ENCODE results near the gene RBMXL3.

RBMXL3 gene

DNA sequence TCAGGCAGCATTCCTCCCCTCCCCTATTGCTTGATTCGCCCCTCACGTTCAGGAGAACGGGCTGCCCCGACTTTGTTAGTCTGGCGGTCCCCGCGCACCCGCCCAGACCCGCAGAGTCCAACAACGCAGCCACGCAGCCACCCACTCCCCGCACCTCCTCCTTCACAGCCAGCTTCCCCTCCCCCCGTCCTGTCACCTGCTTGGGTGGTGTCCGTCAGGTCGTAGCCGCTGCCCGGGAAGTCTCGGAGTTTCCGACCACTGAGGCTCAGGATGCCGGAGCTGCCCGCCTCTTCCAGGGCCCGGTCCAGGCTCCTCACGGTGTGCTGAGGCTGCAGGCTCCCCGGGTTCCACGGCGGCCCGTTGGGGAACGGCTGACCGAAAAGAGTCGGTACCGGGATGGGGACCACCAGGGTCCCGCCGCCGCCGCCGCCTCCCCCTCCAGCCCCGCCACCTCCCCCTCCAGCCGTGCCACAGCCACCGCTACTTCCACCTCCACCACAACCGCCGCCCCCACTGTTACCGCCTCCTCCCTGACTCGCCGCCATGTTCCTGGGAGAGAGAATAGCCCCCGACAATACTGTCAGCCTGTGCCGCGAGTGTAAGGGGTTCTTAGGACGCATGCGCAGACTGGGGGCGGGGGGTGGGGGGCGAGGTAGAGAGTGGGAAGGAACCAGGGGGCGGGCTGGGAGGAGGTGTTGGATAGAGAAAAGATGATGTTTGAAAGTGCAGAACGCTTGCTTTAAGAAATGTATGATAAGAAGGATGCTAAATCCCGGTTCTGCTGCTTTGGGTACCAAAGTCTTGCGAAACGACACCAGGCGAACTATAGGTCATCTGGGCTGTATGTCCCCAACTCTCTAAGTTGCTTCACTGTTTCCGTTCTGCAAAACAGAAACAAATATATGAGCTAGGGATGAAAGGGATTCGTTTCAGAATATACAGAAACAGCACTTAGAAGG lies 44.6 kb downstream of the RBMXL3 start, which contains the start of gene LRCH2:
Gene LRCH2 (minus strand): TSS at position 600 of the 959 bp plus-strand sequence. CDS start 55 bp downstream, at position 545.
- DNase-seq (ENCODE audit: extremely low read depth in 1 of 2, low read depth in 1 of 2) = no peak

GRCh38 chrX:115234461-115234860 lies 45.3 kb downstream of the RBMXL3 start:
- DNase-seq (ENCODE audit: extremely low read depth in 1 of 2, low read depth in 1 of 2) = no peak

DNA sequence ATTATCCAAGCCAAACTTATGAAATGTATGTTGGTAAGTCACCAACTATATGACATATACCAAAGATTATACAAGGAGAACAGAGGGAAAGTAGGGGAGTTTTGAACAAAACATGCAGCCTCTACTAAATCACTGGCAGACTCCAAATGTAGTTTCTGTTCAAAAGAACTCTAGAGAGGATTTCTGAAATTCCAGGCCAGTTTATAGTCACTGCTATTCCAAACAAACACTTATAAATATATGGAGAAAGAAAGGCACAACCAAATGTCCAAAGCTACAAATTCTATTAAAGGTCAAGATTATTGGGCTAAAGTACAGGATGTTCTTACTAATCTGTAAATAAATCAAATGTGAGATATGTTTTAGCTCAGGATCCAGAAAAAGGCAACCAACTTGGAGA lies 47.4 kb downstream of the RBMXL3 start:
- DNase-seq (ENCODE audit: extremely low read depth in 1 of 2, low read depth in 1 of 2) = no peak

GRCh38 chrX:115237056-115237455 lies 47.8 kb downstream of the RBMXL3 start:
- no peak for DNase-seq (ENCODE audit: extremely low read depth in 1 of 2, low read depth in 1 of 2)
